ENCODE data around the gene FOXP3. TPM values are rescaled to one million over a fixed set of nuclear protein-coding genes. Genes with fewer than 3 reads are reported as not detected.

FOXP3 gene
- total and polyA plus RNA-seq, 2 of the 8 experiments (the other 6 are each of a cell fraction or from before 2014, with no cell fraction given), result 0.37 to 0.54 TPM

DNA sequence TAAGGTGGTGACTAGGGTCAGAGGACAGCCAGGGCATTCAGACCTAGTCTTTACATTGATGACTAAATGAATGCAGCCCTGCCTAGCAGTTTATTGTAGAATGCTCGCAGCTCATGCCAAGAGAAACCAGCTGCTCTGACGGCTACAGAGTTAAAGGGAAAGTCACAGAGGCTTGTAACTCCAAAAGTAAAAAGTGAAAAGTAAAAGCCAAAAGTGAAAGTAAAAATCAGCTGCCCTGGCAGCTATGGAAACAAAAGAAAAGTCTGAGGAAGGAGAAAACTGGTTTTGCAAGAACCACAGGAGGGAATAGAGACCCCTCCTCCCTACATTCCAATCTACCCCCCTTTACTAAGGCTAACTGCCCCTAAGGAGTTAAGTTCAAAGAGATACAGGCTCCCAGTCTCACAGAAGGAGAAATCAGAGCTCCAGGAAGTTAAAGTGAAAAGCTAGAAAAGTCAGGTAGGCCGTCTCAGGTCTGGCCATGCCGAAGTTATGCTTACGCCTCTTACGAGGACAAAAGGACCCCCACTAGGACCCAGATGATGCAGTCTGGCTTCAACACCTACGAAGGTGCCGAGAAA lies 45.0 kb upstream of the FOXP3 start (continued):
- TF ChIP-seq, protein P1, sequence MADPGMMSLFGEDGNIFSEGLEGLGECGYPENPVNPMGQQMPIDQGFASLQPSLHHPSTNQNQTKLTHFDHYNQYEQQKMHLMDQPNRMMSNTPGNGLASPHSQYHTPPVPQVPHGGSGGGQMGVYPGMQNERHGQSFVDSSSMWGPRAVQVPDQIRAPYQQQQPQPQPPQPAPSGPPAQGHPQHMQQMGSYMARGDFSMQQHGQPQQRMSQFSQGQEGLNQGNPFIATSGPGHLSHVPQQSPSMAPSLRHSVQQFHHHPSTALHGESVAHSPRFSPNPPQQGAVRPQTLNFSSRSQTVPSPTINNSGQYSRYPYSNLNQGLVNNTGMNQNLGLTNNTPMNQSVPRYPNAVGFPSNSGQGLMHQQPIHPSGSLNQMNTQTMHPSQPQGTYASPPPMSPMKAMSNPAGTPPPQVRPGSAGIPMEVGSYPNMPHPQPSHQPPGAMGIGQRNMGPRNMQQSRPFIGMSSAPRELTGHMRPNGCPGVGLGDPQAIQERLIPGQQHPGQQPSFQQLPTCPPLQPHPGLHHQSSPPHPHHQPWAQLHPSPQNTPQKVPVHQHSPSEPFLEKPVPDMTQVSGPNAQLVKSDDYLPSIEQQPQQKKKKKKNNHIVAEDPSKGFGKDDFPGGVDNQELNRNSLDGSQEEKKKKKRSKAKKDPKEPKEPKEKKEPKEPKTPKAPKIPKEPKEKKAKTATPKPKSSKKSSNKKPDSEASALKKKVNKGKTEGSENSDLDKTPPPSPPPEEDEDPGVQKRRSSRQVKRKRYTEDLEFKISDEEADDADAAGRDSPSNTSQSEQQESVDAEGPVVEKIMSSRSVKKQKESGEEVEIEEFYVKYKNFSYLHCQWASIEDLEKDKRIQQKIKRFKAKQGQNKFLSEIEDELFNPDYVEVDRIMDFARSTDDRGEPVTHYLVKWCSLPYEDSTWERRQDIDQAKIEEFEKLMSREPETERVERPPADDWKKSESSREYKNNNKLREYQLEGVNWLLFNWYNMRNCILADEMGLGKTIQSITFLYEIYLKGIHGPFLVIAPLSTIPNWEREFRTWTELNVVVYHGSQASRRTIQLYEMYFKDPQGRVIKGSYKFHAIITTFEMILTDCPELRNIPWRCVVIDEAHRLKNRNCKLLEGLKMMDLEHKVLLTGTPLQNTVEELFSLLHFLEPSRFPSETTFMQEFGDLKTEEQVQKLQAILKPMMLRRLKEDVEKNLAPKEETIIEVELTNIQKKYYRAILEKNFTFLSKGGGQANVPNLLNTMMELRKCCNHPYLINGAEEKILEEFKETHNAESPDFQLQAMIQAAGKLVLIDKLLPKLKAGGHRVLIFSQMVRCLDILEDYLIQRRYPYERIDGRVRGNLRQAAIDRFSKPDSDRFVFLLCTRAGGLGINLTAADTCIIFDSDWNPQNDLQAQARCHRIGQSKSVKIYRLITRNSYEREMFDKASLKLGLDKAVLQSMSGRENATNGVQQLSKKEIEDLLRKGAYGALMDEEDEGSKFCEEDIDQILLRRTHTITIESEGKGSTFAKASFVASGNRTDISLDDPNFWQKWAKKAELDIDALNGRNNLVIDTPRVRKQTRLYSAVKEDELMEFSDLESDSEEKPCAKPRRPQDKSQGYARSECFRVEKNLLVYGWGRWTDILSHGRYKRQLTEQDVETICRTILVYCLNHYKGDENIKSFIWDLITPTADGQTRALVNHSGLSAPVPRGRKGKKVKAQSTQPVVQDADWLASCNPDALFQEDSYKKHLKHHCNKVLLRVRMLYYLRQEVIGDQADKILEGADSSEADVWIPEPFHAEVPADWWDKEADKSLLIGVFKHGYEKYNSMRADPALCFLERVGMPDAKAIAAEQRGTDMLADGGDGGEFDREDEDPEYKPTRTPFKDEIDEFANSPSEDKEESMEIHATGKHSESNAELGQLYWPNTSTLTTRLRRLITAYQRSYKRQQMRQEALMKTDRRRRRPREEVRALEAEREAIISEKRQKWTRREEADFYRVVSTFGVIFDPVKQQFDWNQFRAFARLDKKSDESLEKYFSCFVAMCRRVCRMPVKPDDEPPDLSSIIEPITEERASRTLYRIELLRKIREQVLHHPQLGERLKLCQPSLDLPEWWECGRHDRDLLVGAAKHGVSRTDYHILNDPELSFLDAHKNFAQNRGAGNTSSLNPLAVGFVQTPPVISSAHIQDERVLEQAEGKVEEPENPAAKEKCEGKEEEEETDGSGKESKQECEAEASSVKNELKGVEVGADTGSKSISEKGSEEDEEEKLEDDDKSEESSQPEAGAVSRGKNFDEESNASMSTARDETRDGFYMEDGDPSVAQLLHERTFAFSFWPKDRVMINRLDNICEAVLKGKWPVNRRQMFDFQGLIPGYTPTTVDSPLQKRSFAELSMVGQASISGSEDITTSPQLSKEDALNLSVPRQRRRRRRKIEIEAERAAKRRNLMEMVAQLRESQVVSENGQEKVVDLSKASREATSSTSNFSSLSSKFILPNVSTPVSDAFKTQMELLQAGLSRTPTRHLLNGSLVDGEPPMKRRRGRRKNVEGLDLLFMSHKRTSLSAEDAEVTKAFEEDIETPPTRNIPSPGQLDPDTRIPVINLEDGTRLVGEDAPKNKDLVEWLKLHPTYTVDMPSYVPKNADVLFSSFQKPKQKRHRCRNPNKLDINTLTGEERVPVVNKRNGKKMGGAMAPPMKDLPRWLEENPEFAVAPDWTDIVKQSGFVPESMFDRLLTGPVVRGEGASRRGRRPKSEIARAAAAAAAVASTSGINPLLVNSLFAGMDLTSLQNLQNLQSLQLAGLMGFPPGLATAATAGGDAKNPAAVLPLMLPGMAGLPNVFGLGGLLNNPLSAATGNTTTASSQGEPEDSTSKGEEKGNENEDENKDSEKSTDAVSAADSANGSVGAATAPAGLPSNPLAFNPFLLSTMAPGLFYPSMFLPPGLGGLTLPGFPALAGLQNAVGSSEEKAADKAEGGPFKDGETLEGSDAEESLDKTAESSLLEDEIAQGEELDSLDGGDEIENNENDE (IDR thresholded peaks at IDR 0.05; ENCODE audit: insufficient replicate concordance, low read length), result no peak
- TF ChIP-seq NRF1 (IDR thresholded peaks at IDR 0.05; ENCODE audit: low read depth, low read length) (no peak), EZH2 (IDR thresholded peaks at IDR 0.05; ENCODE audit: low read depth, low read length, severe bottlenecking) (no peak)
- TF ChIP-seq, protein P2, sequence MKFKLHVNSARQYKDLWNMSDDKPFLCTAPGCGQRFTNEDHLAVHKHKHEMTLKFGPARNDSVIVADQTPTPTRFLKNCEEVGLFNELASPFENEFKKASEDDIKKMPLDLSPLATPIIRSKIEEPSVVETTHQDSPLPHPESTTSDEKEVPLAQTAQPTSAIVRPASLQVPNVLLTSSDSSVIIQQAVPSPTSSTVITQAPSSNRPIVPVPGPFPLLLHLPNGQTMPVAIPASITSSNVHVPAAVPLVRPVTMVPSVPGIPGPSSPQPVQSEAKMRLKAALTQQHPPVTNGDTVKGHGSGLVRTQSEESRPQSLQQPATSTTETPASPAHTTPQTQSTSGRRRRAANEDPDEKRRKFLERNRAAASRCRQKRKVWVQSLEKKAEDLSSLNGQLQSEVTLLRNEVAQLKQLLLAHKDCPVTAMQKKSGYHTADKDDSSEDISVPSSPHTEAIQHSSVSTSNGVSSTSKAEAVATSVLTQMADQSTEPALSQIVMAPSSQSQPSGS (IDR thresholded peaks at IDR 0.05; ENCODE audit: low read length), result no peak

Data from H1 (cell line).